ENCODE data around the gene PJVK.

PJVK gene

GRCh38 chr2:178426388-178426787 lies 24.8 kb upstream of the PJVK start:
- H3K9me3 ChIP-seq (ENCODE audit: severe bottlenecking) = no peaks in the 10 kb centered on the region
- no peaks in the 10 kb centered on the region for H3K27me3 ChIP-seq (ENCODE audit: insufficient read depth, low read depth, severe bottlenecking)
- no peak for DNase-seq
- peaks cover 41% of the 10 kb centered on the region for H3K36me3 ChIP-seq
- H3K27ac ChIP-seq = no peak overlapping the region
- no peak for TF ChIP-seq CTCF (IDR thresholded peaks at IDR 0.05; ENCODE audit: low read depth, low read length)
- H3K4me3 ChIP-seq (ENCODE audit: low read depth, low read length) = no peak overlapping the region

GRCh38 chr2:178427458-178427857 lies 23.7 kb upstream of the PJVK start:
- no peak overlapping the region for H3K27ac ChIP-seq
- H3K36me3 ChIP-seq = peaks cover 52% of the 10 kb centered on the region
- H3K4me3 ChIP-seq (ENCODE audit: low read depth, low read length) = no peak overlapping the region
- no peaks in the 10 kb centered on the region for H3K9me3 ChIP-seq (ENCODE audit: severe bottlenecking)
- no peaks in the 10 kb centered on the region for H3K27me3 ChIP-seq (ENCODE audit: insufficient read depth, low read depth, severe bottlenecking)
- DNase-seq = no peak
- no peak for TF ChIP-seq CTCF (IDR thresholded peaks at IDR 0.05; ENCODE audit: low read depth, low read length)

GRCh38 chr2:178428396-178428806 lies 22.8 kb upstream of the PJVK start:
- Histone ChIP-seq H3K27ac (no peak overlapping the region), H3K36me3 (peaks cover 61% of the 10 kb centered on the region), H3K4me3 (ENCODE audit: low read depth, low read length) (no peak overlapping the region), H3K27me3 (ENCODE audit: insufficient read depth, low read depth, severe bottlenecking) (no peaks in the 10 kb centered on the region), H3K9me3 (ENCODE audit: severe bottlenecking) (no peaks in the 10 kb centered on the region)
- TF ChIP-seq CTCF (IDR thresholded peaks at IDR 0.05; ENCODE audit: low read depth, low read length) = no peak
- DNase-seq = no peak

- Histone ChIP-seq H3K27me3 (ENCODE audit: insufficient read depth, low read depth, severe bottlenecking) (no peaks in the 10 kb centered on the region), H3K9me3 (ENCODE audit: severe bottlenecking) (no peaks in the 10 kb centered on the region), H3K27ac (no peak overlapping the region), H3K4me3 (ENCODE audit: low read depth, low read length) (no peak overlapping the region), H3K36me3 (peaks cover 71% of the 10 kb centered on the region)
- DNase-seq = no peak
- no peak for TF ChIP-seq CTCF (IDR thresholded peaks at IDR 0.05; ENCODE audit: low read depth, low read length)
Observed at GRCh38 chr2:178429336-178429735, 21.8 kb upstream of the PJVK start.

GRCh38 chr2:178436662-178437061 lies 14.5 kb upstream of the PJVK start:
- Histone ChIP-seq H3K27ac (no peak overlapping the region), H3K9me3 (ENCODE audit: severe bottlenecking) (no peaks in the 10 kb centered on the region), H3K27me3 (ENCODE audit: insufficient read depth, low read depth, severe bottlenecking) (no peaks in the 10 kb centered on the region), H3K4me3 (ENCODE audit: low read depth, low read length) (no peak overlapping the region), H3K36me3 (peaks cover 93% of the 10 kb centered on the region)
- no peak for DNase-seq
- no peak for TF ChIP-seq CTCF (IDR thresholded peaks at IDR 0.05; ENCODE audit: low read depth, low read length)

- H3K27me3 ChIP-seq (ENCODE audit: insufficient read depth, low read depth, severe bottlenecking) = no peaks in the 10 kb centered on the region
- no peak overlapping the region for H3K27ac ChIP-seq
- DNase-seq = no peak
- no peak overlapping the region for H3K4me3 ChIP-seq (ENCODE audit: low read depth, low read length)
- no peak for TF ChIP-seq CTCF (IDR thresholded peaks at IDR 0.05; ENCODE audit: low read depth, low read length)
- H3K36me3 ChIP-seq = peaks cover 90% of the 10 kb centered on the region
- no peaks in the 10 kb centered on the region for H3K9me3 ChIP-seq (ENCODE audit: severe bottlenecking)
Observed at GRCh38 chr2:178441426-178441825, 9.8 kb upstream of the PJVK start.

Measured in WERI-Rb-1 (cell line).